Measurements from ENCODE around the gene CRISPLD2. TPM values are rescaled to one million over a fixed set of nuclear protein-coding genes. Genes with fewer than 3 reads are reported as not detected.

The CRISPLD2 gene
- total RNA-seq, 1 donor from 2014 or later = 9.0 TPM

- DNase-seq = no peak
- Mint-ChIP-seq H3K4me3 (ENCODE audit: unreplicated experiment) (peak overlapping the region; percentile 63), H3K4me1 (ENCODE audit: low read depth, unreplicated experiment) (peaks cover 37% of the 10 kb centered on the region), H3K36me3 (ENCODE audit: unreplicated experiment) (no peaks in the 10 kb centered on the region), H3K9me3 (ENCODE audit: unreplicated experiment) (peaks cover 12% of the 10 kb centered on the region), H3K27me3 (ENCODE audit: unreplicated experiment) (peaks cover 13% of the 10 kb centered on the region), H3K27ac (ENCODE audit: unreplicated experiment) (peak overlapping the region; percentile 60)
- no peak for TF ChIP-seq CTCF (IDR thresholded peaks at IDR 0.05; ENCODE audit: partially characterized antibody, unreplicated experiment)
Observed at GRCh38 chr16:84916178-84916577, 96.4 kb downstream of the CRISPLD2 start.

GRCh38 chr16:84916850-84917249, 97.1 kb downstream of the CRISPLD2 start:
- H3K27ac Mint-ChIP-seq (ENCODE audit: unreplicated experiment) = peak overlapping the region; percentile 83
- peak; percentile 52 for DNase-seq
- TF ChIP-seq CTCF (IDR thresholded peaks at IDR 0.05; ENCODE audit: partially characterized antibody, unreplicated experiment) = no peak
- peaks cover 37% of the 10 kb centered on the region for H3K4me1 Mint-ChIP-seq (ENCODE audit: low read depth, unreplicated experiment)
- peaks cover 10% of the 10 kb centered on the region for H3K27me3 Mint-ChIP-seq (ENCODE audit: unreplicated experiment)
- peaks cover 12% of the 10 kb centered on the region for H3K9me3 Mint-ChIP-seq (ENCODE audit: unreplicated experiment)
- H3K4me3 Mint-ChIP-seq (ENCODE audit: unreplicated experiment) = peak overlapping the region; percentile 78
- no peaks in the 10 kb centered on the region for H3K36me3 Mint-ChIP-seq (ENCODE audit: unreplicated experiment)

GRCh38 chr16:84917492-84917891, 97.7 kb downstream of the CRISPLD2 start:
- H3K27me3 Mint-ChIP-seq (ENCODE audit: unreplicated experiment) = peaks cover 12% of the 10 kb centered on the region
- peaks cover 44% of the 10 kb centered on the region for H3K4me1 Mint-ChIP-seq (ENCODE audit: low read depth, unreplicated experiment)
- TF ChIP-seq CTCF (IDR thresholded peaks at IDR 0.05; ENCODE audit: partially characterized antibody, unreplicated experiment) = no peak
- H3K27ac Mint-ChIP-seq (ENCODE audit: unreplicated experiment) = no peak overlapping the region
- peaks cover 14% of the 10 kb centered on the region for H3K9me3 Mint-ChIP-seq (ENCODE audit: unreplicated experiment)
- no peaks in the 10 kb centered on the region for H3K36me3 Mint-ChIP-seq (ENCODE audit: unreplicated experiment)
- no peak for DNase-seq
- H3K4me3 Mint-ChIP-seq (ENCODE audit: unreplicated experiment) = no peak overlapping the region

DNA sequence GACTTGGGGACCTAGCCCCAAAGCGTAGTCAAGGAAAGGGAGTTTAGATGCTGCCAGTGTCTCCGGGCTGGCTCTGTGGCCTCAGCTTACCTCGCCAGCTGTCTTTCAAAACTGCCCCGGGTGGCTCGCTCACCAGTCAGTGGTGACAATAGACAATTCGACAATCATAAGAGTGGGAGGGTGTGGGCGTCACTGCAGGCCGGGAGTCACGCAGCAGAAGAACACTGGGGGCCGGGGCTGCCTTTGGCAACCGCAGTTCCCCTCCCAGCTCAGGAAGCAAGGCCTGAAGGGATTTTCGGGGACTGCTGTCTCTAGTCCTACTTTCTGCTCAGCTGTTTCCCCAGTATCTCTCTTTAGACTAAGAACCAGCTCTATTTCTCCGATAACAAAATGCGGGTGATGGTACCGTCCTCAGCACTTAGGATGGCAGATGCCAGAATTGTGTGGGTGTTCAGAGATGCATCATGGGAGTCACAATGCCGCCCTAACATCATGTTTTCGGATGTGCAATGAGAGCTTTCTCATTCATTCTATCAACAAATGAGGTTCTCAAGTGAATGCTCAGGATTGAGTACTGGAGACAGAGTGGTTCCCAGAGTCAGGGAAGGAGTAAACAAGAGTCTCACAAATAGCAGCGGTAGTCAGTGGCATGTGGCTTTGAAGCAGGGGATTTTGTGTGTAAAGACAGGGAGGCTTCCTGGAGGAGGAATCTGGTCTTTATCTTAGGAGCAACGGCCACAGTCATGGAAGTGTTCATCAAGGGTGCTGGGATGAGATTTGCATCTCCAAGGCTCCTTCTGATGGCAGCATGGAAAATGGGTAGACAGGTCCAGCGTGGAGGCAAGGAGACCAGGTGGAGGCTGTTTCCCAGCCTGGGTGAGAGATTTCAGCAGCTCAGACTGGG, 98.5 kb downstream of the CRISPLD2 start:
- no peak overlapping the region for H3K4me3 Mint-ChIP-seq (ENCODE audit: unreplicated experiment)
- no peaks in the 10 kb centered on the region for H3K36me3 Mint-ChIP-seq (ENCODE audit: unreplicated experiment)
- H3K27me3 Mint-ChIP-seq (ENCODE audit: unreplicated experiment) = peaks cover 18% of the 10 kb centered on the region
- TF ChIP-seq CTCF (IDR thresholded peaks at IDR 0.05; ENCODE audit: partially characterized antibody, unreplicated experiment) = no peak
- no peak overlapping the region for H3K27ac Mint-ChIP-seq (ENCODE audit: unreplicated experiment)
- DNase-seq = no peak
- peaks cover 45% of the 10 kb centered on the region for H3K4me1 Mint-ChIP-seq (ENCODE audit: low read depth, unreplicated experiment)
- H3K9me3 Mint-ChIP-seq (ENCODE audit: unreplicated experiment) = peaks cover 22% of the 10 kb centered on the region

GRCh38 chr16:84919269-84919668, 99.5 kb downstream of the CRISPLD2 start:
- no peak overlapping the region for H3K4me3 Mint-ChIP-seq (ENCODE audit: unreplicated experiment)
- H3K36me3 Mint-ChIP-seq (ENCODE audit: unreplicated experiment) = no peaks in the 10 kb centered on the region
- no peak for DNase-seq
- TF ChIP-seq CTCF (IDR thresholded peaks at IDR 0.05; ENCODE audit: partially characterized antibody, unreplicated experiment) = no peak
- peaks cover 46% of the 10 kb centered on the region for H3K4me1 Mint-ChIP-seq (ENCODE audit: low read depth, unreplicated experiment)
- peaks cover 18% of the 10 kb centered on the region for H3K27me3 Mint-ChIP-seq (ENCODE audit: unreplicated experiment)
- H3K9me3 Mint-ChIP-seq (ENCODE audit: unreplicated experiment) = peaks cover 23% of the 10 kb centered on the region
- H3K27ac Mint-ChIP-seq (ENCODE audit: unreplicated experiment) = no peak overlapping the region
